NB4 (cell line): Measurements from ENCODE around the gene CALM1.

Source experiments
- POLR2A ChIP-seq: IDR thresholded peaks from 2 replicates; pipeline ENCODE4 v1.6.1; 2011; ENCODE audit warnings: mild to moderate bottlenecking; ENCODE audit not compliant: insufficient read length; ENCODE audit errors: extremely low read depth
- TF ChIP-seq, protein P1 (sequence below): IDR thresholded peaks from 2 replicates; pipeline ENCODE4 v1.6.1; 2011; ENCODE audit warnings: low read depth, low read length
- TF ChIP-seq, protein P2 (sequence below): IDR thresholded peaks from one replicate; pipeline ENCODE4 v1.5.1; 2012; ENCODE audit warnings: low read depth, low read length

DNA sequence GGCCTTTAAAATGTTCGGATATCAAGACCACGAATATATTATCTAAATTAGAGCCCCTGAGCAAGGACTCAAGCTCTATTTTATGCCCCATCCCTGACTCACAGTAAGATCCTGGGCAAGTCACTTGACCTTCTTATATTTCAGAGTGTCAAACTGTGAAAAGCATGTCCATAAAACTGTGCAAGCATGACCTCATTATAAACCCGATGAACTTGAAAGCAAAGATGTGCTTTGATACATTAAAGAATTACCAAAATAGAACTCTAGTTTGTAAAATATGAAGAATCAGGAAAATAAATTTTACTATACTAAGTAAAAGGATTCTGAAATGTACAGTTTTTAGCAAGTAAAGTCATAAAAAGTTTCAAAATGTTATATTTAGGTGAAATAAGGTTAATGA lies 2.9 kb upstream of the CALM1 start:
- TF ChIP-seq, protein P1, sequence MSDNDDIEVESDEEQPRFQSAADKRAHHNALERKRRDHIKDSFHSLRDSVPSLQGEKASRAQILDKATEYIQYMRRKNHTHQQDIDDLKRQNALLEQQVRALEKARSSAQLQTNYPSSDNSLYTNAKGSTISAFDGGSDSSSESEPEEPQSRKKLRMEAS = no peak
- TF ChIP-seq, protein P2, sequence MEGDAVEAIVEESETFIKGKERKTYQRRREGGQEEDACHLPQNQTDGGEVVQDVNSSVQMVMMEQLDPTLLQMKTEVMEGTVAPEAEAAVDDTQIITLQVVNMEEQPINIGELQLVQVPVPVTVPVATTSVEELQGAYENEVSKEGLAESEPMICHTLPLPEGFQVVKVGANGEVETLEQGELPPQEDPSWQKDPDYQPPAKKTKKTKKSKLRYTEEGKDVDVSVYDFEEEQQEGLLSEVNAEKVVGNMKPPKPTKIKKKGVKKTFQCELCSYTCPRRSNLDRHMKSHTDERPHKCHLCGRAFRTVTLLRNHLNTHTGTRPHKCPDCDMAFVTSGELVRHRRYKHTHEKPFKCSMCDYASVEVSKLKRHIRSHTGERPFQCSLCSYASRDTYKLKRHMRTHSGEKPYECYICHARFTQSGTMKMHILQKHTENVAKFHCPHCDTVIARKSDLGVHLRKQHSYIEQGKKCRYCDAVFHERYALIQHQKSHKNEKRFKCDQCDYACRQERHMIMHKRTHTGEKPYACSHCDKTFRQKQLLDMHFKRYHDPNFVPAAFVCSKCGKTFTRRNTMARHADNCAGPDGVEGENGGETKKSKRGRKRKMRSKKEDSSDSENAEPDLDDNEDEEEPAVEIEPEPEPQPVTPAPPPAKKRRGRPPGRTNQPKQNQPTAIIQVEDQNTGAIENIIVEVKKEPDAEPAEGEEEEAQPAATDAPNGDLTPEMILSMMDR = no peak
- no peak for TF ChIP-seq POLR2A
